ENCODE results near the gene RNU1-3. TPM values are rescaled to one million over a fixed set of nuclear protein-coding genes. Genes with fewer than 3 reads are reported as not detected.

The RNU1-3 gene
- total and polyA plus RNA-seq, 2 of the 8 experiments (the other 6 are each of a cell fraction or from before 2014, with no cell fraction given) = 145 to 1,303 TPM

DNA sequence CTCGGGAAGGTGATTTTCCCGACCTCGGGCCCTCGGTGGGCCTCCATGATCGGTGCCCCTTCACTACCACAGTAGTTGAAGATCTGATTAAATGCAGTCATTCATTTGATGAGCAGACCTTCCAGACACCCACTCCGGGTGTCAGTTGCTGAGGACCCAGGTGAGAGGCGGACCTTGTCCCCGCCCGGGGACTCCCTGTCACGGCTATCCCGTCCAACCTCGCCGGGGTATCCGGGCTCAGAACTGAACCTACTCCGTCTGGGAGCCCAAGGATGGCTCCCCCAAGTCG lies 22.6 kb downstream of the RNU1-3 start (continued):
- no peak for TF ChIP-seq NANOG (IDR thresholded peaks at IDR 0.05; ENCODE audit: insufficient read depth, low read depth, low read length, poor library complexity, severe bottlenecking)
- TF ChIP-seq MAFK (IDR thresholded peaks at IDR 0.05; ENCODE audit: low read depth, low read length) = no peak
- TF ChIP-seq CREB1 (IDR thresholded peaks at IDR 0.05) = no peak
- TF ChIP-seq E2F6 (IDR thresholded peaks at IDR 0.05) = no peak
- no peak; the same call in 1 of the 2 replicates for TF ChIP-seq KDM1A (IDR thresholded peaks at IDR 0.05; ENCODE audit: borderline replicate concordance, low read length)
- no peak for TF ChIP-seq ZNF274 (IDR thresholded peaks at IDR 0.05; ENCODE audit: borderline replicate concordance, extremely low read depth, low read length)
- TF ChIP-seq RAD21 (IDR thresholded peaks at IDR 0.05 in 1 of 2, conservative IDR thresholded peaks at IDR 0.05 in 1 of 2; ENCODE audit: low read depth in 2 of 2, low read length in 2 of 2) = 0 out of 4 replicates have a peak, but pooled peaks of 1 of the 2 experiments have one; percentile 0
- TF ChIP-seq, protein P1, sequence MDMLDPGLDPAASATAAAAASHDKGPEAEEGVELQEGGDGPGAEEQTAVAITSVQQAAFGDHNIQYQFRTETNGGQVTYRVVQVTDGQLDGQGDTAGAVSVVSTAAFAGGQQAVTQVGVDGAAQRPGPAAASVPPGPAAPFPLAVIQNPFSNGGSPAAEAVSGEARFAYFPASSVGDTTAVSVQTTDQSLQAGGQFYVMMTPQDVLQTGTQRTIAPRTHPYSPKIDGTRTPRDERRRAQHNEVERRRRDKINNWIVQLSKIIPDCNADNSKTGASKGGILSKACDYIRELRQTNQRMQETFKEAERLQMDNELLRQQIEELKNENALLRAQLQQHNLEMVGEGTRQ (IDR thresholded peaks at IDR 0.05; ENCODE audit: low read length) = no peak
- TF ChIP-seq ATF3 (IDR thresholded peaks at IDR 0.05; ENCODE audit: insufficient read depth, low read depth, low read length) = no peak
- TF ChIP-seq HDAC6 (IDR thresholded peaks at IDR 0.05; ENCODE audit: low read depth, low read length) = no peak

Measured in H1 (cell line).